ENCODE results near the gene JAKMIP1.
"Not testable (repeated sequence)": the region's sequence is repeated elsewhere in the genome, so short reads cannot be mapped to it uniquely, and the experiment has no call there.

The JAKMIP1 gene

GRCh38 chr4:6002926-6003325 is 197.4 kb downstream of the JAKMIP1 start:
- DNase-seq = no peak

DNA sequence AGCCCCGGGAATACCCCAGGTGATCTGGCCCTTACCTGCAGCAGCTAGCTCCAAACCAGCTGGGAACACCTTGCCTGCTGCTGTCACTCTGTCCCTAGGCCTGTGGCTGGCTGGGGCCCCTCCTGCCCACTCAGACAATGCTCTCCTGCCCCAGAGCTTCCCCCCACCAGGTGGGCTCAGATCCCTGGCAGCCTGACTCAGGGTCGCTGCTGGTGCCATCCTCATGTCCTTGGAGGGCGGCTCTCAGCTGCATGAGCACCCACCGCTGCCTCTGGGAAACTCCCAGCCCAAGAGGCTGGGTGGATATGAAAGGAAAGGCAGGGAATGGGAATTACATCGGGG is 197.9 kb downstream of the JAKMIP1 start:
- no peak for DNase-seq

GRCh38 chr4:6001680-6002491 is 198.5 kb downstream of the JAKMIP1 start:
- no peak for DNase-seq

DNA sequence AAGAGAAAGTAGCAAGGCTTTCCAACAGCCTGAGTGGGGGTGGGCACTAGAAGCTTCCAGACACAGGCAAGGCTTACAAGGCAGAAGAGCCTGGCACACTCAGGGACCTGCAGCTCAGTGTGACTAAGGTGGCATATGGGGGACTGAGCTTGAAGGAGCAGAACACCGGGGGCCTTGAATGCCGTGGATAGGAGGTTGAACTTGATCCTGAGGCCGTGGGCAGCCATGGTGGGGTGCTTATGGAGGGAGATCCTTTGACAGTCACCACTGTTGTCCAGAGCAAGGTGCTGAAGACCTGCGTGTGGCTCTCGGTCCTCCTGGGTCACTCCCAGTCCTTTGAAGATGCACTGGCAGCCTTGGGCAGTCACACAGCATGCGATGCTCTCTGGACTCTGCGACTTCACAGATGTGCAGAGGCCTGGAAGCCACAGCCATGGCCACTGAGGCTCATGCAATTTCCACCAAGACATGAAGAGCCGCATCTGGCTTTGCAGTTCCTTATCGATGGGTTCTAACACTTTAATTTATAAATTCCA is 200.5 kb downstream of the JAKMIP1 start:
- DNase-seq = no peak

DNA sequence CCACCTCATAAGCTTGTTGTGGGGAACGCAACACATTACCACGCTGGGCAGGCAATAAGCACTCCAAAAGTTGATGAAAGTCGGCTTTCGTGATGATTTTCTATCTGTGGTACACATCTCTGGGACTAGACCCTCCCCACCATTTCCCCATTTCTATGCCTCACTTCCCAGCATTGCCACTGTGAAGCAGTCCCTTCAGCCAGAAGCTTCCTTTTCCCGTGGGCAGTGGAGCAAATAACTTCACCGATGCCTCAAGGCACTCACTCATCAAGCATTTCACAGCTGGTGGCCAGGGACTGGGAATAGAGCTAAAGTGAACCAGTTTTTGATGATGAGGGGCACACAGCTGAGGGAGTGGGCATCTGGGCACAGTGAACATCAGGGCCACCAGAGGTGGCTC is 201.0 kb downstream of the JAKMIP1 start:
- no peak for DNase-seq

GRCh38 chr4:5998333-5998936 is 201.9 kb downstream of the JAKMIP1 start:
- DNase-seq = peak; percentile 71

- no peak for DNase-seq
These were observed 203.7 kb downstream of the JAKMIP1 start for GRCh38 chr4:5996641-5997040.

- peak; percentile 49 for DNase-seq
These were observed 204.3 kb downstream of the JAKMIP1 start for GRCh38 chr4:5995901-5996623.

DNA sequence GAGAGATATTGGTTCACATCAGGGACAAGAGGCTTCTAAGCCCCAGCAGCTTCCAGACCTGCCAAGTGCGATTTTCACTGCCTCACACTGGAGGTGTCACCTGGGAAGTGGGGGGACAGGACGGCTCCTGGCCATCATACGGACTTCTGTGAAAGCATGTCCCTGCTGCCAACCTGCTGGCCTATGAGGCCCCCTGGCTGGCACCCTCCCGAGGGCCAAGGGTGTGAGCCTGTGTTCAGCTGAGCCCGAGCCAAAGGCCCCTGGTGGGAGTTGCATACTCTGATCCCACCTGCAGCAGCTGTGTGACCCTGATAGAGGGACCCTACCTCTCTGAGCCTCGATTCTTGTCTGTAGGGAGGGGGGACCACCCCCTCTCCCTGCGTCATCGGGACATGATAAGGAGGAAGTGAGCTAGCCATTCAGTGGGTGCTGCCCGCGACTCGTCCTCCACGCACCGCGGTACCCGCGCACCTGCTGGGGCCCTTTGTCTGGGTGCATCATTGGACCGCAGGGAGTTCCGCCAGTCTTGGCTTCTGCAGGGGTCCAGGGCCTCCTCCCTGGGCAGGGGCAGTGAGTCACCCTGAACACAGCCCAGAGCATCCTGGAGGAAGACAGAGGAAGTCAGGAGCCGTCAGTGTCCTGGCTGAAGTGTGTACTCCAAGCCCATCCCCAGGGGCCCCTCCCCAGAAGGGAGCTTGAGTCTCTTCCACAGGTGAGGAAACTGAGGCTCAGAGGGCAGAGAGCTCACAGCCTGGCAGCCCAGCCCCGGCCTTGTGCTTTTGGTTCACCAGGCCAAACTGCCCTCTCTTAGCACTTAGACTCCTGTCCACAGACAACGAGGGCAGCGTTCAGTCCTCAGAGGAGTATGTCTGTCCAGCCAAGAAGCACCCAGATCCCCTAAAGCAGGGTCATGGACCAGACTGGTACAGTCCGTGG is 206.2 kb downstream of the JAKMIP1 start:
- no peak for DNase-seq

GRCh38 chr4:5993346-5993745 is 207.0 kb downstream of the JAKMIP1 start:
- DNase-seq = not testable (repeated sequence)

- no peak for DNase-seq
These were observed 207.5 kb downstream of the JAKMIP1 start for GRCh38 chr4:5992828-5993321.

DNA sequence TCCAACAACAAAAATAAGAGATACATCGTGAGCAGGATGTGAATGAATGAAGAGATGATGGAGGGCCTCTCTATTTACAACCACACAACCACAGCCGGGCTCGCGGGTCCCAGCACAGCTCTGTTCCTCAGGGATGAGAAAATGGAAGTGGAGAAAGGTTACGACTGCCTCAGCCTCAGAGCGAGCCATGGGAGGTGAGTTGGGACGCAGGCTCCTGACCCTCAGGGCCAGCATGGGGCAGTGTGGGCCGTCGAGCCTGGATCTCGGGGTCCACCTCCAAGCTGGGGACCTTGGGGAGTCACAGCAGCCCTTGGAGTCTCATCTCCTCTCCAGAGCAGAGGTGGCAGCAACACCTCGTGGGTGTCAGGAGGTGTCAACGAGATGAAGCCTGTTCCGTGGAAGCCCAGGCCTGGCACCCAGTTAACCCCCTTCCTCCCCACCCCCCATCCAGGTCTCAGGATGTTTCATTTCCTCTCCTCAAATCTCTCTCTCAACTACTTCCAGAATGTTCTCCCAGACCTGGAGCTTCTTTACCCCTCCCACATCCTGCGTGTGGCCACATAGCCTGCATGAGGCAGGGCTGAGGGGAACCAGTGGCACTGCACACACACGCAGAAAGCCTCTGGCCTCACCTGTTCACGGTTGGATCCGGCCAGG is 208.1 kb downstream of the JAKMIP1 start:
- no peak for DNase-seq

DNA sequence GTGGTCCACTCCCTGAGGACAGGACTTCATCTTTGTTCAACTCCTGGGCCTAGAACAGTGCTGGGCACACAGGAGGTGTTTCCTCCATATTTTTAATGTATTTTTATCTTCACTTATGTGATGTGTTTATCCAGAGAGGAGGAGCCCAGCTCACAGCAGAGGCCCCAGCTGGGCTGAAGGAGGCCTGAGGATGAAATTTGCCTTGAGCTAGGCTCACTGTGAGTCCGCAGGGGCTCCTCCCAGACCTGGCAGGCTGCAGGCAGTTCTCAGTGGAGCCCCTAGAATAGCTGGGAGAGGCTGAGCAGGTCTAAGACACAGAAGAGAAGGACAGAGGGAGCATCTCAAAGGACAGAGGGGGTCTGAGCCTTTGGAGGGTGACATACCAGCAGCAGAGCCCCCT is 208.9 kb downstream of the JAKMIP1 start:
- DNase-seq = no peak

DNA sequence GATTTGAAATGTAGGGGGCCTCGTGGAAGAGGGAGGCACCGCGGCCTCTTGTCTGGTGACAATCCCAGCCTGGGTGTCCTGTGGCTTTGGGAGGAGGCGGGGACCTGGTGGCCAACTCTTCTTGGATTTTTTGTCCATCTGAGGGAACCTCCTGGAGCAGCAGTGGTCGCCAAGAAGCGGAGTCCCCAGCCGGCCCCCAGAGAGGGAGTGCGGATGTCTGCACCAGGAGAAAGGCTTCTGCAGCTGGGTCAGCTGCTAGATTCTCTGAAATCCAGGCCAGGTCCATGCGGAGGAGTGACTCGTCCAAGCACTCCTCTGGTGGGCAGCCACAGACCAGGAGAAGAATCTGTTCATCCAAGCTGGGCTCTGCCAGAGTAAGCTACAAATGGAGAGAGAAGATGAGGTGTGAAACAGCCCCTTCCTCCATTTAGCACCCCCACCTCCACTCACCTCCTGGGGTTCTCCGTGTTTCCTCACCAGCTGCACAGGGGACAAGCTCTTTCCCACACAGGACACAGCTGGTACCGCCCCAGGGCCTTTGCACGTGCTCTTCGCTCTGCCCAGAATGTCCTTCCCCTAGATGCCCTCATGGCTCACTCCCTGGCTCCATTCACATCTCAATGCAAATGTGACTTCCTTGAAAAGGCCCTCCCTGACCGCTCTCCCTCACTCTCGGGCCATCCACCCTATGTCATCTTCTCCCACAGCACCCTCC is 209.7 kb downstream of the JAKMIP1 start:
- no peak for DNase-seq

- DNase-seq = no peak
These were observed 210.8 kb downstream of the JAKMIP1 start for GRCh38 chr4:5989236-5990225.

DNA sequence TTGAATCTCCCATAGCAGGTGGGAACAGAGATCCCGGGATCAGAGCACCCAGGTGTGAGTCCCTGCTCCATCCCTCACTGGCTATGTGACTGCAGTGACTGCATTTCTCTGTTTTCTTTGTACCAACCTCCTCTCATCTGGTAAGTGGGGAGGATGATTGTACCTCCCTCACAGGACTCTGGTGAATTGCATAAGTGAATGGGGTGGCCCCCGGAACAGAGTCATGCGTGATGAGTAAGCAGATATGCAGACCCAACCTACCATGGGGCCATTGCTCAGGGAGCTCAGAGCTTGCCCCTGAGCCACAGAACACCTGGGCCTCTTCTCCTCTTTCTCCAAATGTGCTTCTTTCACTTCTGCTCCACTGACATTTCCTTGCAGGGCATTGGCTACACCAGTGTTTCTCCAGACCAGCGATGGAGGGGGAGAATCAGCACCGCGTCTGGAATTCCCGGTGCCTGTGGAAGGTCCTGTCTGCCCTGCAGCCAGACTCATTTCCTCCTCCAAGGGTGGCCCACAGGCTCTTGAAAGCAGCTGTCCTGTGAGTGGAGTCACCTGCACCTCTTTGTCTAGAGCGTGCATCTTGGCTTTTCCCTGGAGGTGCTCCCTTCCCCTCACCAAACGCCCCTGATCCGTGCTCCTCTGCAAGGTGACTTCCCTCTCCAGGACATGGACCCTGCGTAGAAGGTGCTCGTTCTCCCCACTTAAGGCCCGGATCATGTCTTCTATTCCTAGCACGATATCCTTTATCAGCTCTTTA is 212.1 kb downstream of the JAKMIP1 start:
- no peak for DNase-seq

DNA sequence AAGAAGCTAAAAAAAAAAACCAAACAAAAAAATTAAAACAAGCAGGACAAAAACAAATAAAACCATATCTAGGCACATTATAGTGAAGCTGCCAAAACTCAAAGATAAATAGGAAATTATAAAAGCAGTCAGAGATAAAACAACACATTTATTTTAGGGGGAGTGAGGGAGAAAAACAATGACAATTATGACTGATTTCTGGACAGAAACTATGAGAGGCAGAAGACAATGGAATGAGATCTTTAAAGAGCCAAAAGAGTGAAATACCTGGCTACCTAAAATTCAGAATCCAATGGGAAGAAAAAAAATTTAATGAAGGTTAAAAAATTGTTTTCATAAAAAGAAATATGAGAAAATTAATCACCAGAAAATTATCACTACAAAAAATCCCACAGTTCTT is 215.5 kb downstream of the JAKMIP1 start:
- DNase-seq = no peak

DNA sequence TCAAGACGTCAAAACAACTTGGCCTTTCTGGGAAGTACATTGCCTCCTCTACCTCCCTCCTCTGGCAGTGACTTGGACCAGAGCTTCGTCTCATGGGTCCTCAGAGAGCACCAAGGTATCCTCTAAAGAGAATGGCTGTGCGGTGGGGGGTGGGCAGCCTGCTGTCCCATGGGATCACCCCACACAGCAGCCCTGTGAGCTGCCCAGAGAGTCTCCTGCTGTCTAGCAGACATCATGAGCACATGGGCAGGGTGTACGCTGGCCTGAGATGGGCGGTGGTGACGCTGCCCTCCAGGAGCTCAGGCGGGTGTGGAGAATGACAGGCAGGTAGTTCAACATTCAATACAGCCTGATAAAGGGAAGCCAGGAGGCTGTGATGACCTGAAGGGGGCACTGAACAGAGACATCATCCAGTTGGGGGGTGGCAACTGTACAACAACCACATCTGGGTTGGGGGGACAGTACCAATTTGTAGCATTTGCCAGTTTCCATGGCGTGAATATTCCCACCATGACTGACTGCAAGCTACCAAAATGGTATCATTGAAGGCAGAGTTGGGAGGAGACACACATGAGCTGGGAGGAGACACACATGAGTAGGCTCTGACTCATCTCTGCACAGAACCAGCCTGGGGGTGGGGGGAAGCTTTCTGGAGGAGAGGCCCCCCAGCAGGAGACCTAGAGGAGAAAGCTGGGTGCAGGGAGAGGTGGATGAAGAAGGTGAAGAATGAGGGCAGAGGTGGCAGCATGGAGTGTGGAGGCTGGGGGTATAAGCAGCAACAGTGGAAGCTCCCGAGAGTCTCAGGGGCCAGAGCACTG is 218.0 kb downstream of the JAKMIP1 start:
- DNase-seq = no peak
